AG04450 (cell line): ENCODE measurements around the gene SSH3. TPM values are rescaled to one million over a fixed set of nuclear protein-coding genes. Genes with fewer than 3 reads are reported as not detected.

ENCODE experiments used
- CTCF ChIA-PET: fragments of 300-600, 350-600 bp; formaldehyde crosslinking; extraction: SDS; loops from one replicate; lab custom pipeline; 2022; ENCODE audit warnings: antibody characterized with exemption, inconsistent platforms; lab: Charles Lee
- POLR2A ChIA-PET: fragments of 350-600 bp; formaldehyde crosslinking; extraction: SDS; loops from one replicate; lab custom pipeline; 2021; ENCODE audit warnings: antibody characterized with exemption, inconsistent platforms; lab: Yijun Ruan, JAX
- DNase-seq: peaks from one replicate; pipeline ENCODE4 v3.0.0-alpha.2; 2011; ENCODE audit warnings: low read depth, low spot score
- H3K27ac ChIP-seq: one replicate; pipeline ENCODE4 v1.5.1; 2012; ENCODE audit warnings: low read depth, low read length, control low read depth
- H3K27me3 ChIP-seq: one replicate; pipeline ENCODE4 v1.6.0; 2012; ENCODE audit warnings: low read length; ENCODE audit not compliant: control insufficient read depth, insufficient read depth
- H3K4me3 ChIP-seq: 2 replicates; pipeline ENCODE4 v1.5.1; 2011; ENCODE audit warnings: mild to moderate bottlenecking, low read depth, low read length, control low read depth
- H3K9me3 ChIP-seq: 2 replicates; pipeline ENCODE4 v1.5.1; 2012; ENCODE audit warnings: low read length; ENCODE audit not compliant: control insufficient read depth, insufficient read depth
- polyA plus RNA-seq: library from polyadenylated mRNA; depleted of rRNA; stranded (reverse); fragments of >200 nt; gene quantifications from 2 replicates; pipeline ENCODE4 v1.2.3, GENCODE V29; 2011
- TF ChIP-seq, protein P1 (sequence below): IDR thresholded peaks from 2 replicates; pipeline ENCODE4 v1.5.1; 2011; ENCODE audit warnings: low read depth, low read length, control low read depth, inconsistent platforms

The SSH3 gene
- polyA plus RNA-seq, 1 experiment = 16.5 TPM

DNA sequence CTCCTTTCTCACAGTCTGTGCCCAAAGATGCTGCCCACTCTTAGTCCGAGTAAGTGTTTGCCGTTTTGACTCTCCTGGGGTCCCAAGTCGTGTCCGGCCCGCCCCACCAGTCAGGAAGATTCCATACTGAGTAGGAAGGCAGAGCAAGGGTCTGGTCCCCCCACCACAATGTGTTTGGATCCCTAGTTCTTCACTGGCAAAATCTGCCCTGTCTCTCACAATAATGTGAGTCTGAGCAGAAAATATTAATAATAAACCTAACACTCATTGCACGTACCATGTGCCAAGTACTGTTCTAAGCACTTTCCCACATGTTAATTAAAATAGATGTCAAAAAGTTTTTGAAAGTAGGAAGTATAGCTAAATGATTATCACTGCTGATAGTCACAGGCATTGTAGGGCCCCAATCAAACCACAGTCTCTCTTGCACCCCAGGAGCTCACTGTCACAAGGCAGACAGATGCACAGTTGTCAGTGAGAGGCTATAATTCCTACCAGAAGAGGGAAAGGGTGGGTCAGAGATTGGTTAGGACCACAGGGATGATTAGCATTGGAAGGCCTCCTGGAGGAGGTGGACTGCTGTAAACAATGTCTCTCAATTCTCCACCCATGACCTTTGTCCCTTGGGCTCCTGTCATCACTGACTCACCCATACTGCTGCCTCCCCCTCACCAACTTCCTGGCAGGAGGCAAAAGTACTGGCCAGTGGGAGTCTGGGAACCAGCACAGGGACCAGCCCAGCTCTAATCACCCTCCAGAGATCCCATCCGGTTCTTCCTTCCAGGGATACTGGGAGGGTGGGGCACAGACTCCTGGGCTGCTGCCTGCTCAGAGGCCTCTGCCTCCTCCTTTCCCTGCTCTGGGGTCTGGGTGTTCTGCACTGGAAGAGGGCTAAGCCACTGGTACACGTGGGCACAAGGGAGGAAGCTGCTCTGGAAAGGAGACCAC lies 51.0 kb downstream of the SSH3 start:
- peak; percentile 76 for DNase-seq
- ChIA-PET CTCF (interaction anchor here (1.7 to 19.6 kb wide), 4 partner anchors 8 to 91 kb away, joined by 4 to 716 read pairs (median 22); partner anchors contain the start of genes CLCF1, PPP1CA and RAD9A), POLR2A (interaction anchor here (0.7 to 8.7 kb wide), 9 partner anchors 8 to 47 kb away, joined by 3 to 106 read pairs (median 6); partner anchors contain the start of genes CLCF1, PPP1CA and RAD9A)
- Histone ChIP-seq H3K27me3 (no peaks in the 10 kb centered on the region), H3K9me3 (no peaks in the 10 kb centered on the region; the same call in 1 of the 2 replicates), H3K27ac (peak overlapping the region; percentile 97), H3K4me3 (peak overlapping the region; percentile 55)
- TF ChIP-seq, protein P1, sequence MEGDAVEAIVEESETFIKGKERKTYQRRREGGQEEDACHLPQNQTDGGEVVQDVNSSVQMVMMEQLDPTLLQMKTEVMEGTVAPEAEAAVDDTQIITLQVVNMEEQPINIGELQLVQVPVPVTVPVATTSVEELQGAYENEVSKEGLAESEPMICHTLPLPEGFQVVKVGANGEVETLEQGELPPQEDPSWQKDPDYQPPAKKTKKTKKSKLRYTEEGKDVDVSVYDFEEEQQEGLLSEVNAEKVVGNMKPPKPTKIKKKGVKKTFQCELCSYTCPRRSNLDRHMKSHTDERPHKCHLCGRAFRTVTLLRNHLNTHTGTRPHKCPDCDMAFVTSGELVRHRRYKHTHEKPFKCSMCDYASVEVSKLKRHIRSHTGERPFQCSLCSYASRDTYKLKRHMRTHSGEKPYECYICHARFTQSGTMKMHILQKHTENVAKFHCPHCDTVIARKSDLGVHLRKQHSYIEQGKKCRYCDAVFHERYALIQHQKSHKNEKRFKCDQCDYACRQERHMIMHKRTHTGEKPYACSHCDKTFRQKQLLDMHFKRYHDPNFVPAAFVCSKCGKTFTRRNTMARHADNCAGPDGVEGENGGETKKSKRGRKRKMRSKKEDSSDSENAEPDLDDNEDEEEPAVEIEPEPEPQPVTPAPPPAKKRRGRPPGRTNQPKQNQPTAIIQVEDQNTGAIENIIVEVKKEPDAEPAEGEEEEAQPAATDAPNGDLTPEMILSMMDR = peak; percentile 39

DNA sequence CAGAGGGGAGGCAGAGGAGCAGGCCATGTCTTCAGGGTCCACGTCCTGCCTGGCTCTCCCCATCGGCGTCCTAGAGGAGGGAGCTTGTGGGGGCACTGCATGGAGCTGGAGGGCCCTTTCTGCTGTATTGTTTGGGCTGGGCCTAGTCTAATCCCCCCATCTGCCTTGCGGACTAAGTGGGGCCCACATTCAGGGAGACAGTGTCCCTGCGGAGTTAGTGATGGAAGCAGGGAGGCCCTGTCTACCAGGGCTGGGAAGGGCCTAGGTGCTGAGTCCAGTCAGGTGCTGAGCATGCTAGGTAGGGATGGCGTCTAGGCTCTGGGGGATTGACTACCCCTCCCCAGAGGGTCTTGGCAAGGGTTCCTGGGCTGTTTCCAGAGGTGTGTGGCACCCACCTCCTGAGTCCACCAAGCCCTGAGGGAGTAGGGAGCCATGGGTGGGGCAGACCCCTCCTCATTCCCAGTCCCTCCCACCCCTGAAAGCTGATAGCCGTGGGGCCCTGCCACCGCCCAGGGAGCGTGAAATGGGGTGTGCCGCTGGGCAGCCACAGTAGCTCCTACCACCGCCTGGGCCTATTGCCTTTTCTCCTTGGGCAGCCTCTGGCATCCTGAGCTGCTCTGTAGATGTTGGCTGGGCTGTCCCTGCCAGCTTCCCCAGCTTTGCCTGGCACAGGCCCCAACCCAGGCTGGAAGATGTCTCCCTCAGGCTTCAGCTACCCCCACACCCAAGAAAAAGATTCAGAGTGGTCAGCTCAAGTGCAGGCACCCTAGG lies 51.9 kb downstream of the SSH3 start:
- CTCF ChIA-PET = interaction anchor here (2.6 to 19.6 kb wide), 3 partner anchors 9 to 46 kb away, joined by 11 to 716 read pairs (median 33); partner anchors contain the start of genes CLCF1, PPP1CA and RAD9A
- no peak for DNase-seq
- POLR2A ChIA-PET = interaction anchor here (1.1 to 8.7 kb wide), 6 partner anchors 8 to 46 kb away, joined by 4 to 106 read pairs (median 10); partner anchors contain the start of genes CLCF1 and PPP1CA
- H3K27me3 ChIP-seq = no peaks in the 10 kb centered on the region
- TF ChIP-seq, protein P1 = no peak
- no peaks in the 10 kb centered on the region; the same call in 1 of the 2 replicates for H3K9me3 ChIP-seq
- H3K4me3 ChIP-seq = peak overlapping the region; percentile 25; the same call in 1 of the 2 replicates
- peak overlapping the region; percentile 97 for H3K27ac ChIP-seq

DNA sequence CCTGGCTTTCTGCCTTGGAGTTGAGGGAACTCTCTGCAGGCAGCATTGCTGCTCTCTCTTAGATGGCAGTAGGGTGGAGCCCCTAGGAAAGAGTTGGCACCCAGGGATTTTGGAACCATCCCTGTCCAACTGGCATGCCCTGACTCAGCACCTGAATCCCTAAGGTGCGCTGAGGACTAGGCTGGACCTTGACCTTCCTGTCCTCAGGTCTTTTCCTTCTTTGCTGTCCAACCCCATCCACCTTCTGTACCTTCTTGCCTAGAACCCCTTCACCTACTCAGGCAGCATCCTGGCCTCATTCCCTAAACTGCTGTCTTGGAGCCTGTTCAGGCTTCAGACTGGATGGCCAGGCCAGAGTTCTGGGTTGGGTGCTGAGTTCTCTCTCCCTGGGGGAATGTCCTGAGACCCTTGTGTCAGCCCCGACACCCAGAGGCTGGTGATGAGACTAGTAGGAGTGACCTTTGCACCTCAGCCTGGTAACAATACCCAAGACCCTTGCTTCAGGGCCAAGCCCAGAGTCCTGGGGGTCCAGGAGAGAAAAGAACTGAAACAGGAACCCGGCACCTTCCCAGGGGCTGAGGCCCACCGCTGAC lies 52.6 kb downstream of the SSH3 start:
- no peaks in the 10 kb centered on the region for H3K27me3 ChIP-seq
- TF ChIP-seq, protein P1 = no peak
- no peak overlapping the region for H3K4me3 ChIP-seq
- POLR2A ChIA-PET = interaction anchor here (1.1 to 8.7 kb wide), 6 partner anchors 9 to 27 kb away, joined by 4 to 106 read pairs (median 14); partner anchors contain the start of gene CLCF1
- CTCF ChIA-PET = interaction anchor here (0.7 to 19.6 kb wide), 8 partner anchors 10 to 137 kb away, joined by 3 to 716 read pairs (median 7); partner anchors contain the start of genes CLCF1, PPP1CA and RAD9A
- no peaks in the 10 kb centered on the region; the same call in 1 of the 2 replicates for H3K9me3 ChIP-seq
- H3K27ac ChIP-seq = peak overlapping the region; percentile 97
- no peak for DNase-seq

DNA sequence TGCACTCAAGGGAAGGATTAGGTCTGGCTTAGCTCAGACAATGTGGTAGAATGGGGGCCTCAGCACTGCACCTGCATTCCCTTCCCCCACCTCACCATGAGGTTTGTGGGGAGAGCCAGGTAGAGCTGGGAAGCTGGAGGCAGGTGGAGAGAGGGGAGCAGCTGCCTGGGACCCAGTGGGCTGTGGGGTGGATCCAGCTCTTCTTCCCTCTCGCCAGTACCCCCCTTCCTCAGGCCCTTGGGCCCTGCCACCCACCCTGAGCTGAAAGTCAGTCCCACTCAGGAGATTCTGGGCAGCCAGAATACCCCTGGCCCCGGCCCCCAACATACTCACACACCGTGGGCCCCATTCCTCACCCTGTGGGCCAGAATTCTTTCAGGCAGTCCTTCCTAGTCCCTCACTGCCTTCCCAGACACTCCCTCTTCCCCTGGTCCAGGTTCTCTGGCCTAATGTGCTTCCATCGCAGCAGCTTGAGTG lies 53.1 kb downstream of the SSH3 start:
- peak overlapping the region; percentile 97 for H3K27ac ChIP-seq
- no peak overlapping the region for H3K4me3 ChIP-seq
- no peaks in the 10 kb centered on the region for H3K27me3 ChIP-seq
- TF ChIP-seq, protein P1 = no peak
- POLR2A ChIA-PET = interaction anchor here (1.7 to 8.7 kb wide), 3 partner anchors 16 to 26 kb away, joined by 16 to 106 read pairs (median 24); partner anchors contain the start of gene CLCF1
- H3K9me3 ChIP-seq = no peaks in the 10 kb centered on the region; the same call in 1 of the 2 replicates
- no peak for DNase-seq
- CTCF ChIA-PET = interaction anchor here (0.7 to 19.6 kb wide), 10 partner anchors 8 to 138 kb away, joined by 3 to 716 read pairs (median 6); partner anchors contain the start of genes CLCF1, PPP1CA and RAD9A
